Activated T-helper 1 cell treated with Interleukin-2 at 50 U/mL for 16 hours (primary cell): ENCODE results near the gene ZACN.

Source experiments
- DNase-seq: peaks from one replicate; pipeline ENCODE4 v3.0.0-alpha.2; 2020; ENCODE audit warnings: low read depth

Gene ZACN

GRCh38 chr17:76082326-76083251 lies 3.6 kb downstream of the ZACN start:
- no peak for DNase-seq

GRCh38 chr17:76083536-76084182 lies 4.7 kb downstream of the ZACN start:
- DNase-seq: no peak

GRCh38 chr17:76085066-76085730 lies 6.2 kb downstream of the ZACN start:
- no peak for DNase-seq

GRCh38 chr17:76085731-76086366 lies 6.9 kb downstream of the ZACN start:
- DNase-seq: no peak

GRCh38 chr17:76086384-76086783 lies 7.4 kb downstream of the ZACN start:
- no peak for DNase-seq

- DNase-seq: no peak
Measured at GRCh38 chr17:76087531-76087930, 8.5 kb downstream of the ZACN start.

GRCh38 chr17:76088041-76088867 lies 9.3 kb downstream of the ZACN start:
- DNase-seq: no peak

- DNase-seq: no peak
Measured at GRCh38 chr17:76088868-76089576, 10.0 kb downstream of the ZACN start.

GRCh38 chr17:76089680-76090516 lies 10.9 kb downstream of the ZACN start:
- DNase-seq: no peak

- no peak for DNase-seq
Measured at GRCh38 chr17:76090517-76091129, 11.6 kb downstream of the ZACN start.

- no peak for DNase-seq
Measured at GRCh38 chr17:76091526-76092286, 12.7 kb downstream of the ZACN start.

- no peak for DNase-seq
Measured at GRCh38 chr17:76092526-76093413, 13.8 kb downstream of the ZACN start.

- DNase-seq: no peak
Measured at GRCh38 chr17:76094046-76094445, 15.1 kb downstream of the ZACN start.

- no peak for DNase-seq
Measured at GRCh38 chr17:76095943-76096342, 17.0 kb downstream of the ZACN start.

- DNase-seq: no peak
Measured at GRCh38 chr17:76097716-76098295, 18.8 kb downstream of the ZACN start.

GRCh38 chr17:76102944-76103273 lies 23.9 kb downstream of the ZACN start:
- no peak for DNase-seq
